HG02763 (cell line): ENCODE data around the gene SETBP1.

Experiments
- ATAC-seq: cut with Tn5 transposase; IDR thresholded peaks from one replicate; pipeline ENCODE4 v1.9.1; 2021; ENCODE audit warnings: mild to moderate bottlenecking, moderate library complexity; ENCODE audit not compliant: unreplicated experiment

The SETBP1 gene

DNA sequence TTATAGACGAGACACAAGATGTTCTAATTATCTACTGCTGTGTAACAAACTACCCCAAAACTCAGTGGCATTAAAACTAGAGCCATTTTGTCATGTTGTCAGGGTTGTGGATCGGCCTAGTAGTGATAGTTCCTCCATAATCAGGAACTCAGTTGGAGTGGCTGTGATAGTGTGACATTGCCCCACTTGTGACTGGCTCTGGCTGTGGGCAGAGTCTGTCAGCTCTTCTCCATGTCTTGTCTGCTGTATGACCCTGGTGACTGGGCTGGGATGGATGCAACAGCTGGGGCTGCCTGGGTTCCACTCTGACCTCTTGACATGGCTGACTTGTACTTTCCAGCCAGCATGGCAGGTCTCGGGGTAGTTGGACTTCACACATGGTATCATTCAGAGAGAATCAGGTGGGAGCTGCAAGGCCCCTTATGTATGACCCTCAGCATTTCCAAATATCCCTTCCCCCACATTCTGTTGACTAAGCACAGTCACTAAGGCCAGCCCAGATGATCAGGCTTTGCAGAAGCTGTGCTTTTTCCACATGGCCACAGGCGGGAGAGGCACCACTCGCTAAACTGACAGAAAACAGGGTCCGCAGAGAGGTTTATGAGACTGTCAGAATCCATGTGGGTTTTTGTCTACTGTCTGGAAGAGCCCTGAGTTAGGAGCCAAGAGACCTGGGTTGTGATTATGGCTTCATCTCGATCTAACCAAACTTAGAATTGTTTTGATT is 50.3 kb downstream of the SETBP1 start:
- ATAC-seq, result no peak

DNA sequence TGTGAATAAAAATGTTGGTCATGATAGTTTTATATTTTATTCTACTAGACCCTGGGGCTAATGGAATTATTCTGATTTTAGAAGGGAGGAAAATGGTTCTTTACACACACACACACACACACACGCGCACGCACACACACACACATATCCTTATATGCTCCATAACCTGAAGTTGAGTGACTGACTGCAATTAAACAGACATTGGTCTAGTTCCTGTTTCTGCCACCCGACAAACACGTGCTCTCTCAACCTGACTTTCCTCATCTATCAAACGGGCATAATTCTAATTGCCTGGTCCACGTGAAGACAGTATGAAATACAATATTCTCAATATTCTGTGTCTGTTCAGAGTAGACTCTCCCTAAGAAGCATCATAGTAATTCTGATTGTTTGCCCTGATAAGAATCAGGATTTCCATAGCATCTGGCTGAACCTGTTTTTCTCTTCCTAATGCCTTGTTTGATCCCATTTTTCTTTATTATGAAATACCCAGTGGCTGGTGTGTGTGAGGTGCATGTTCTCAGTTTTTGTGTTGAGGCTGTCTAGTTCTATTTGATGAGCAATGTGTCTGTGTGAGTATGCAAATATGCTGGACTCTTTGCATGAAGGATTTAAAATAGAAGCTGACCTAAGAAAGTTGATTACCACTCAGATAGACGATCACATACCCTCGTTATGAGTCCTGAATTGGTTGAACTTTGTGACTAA is 51.0 kb downstream of the SETBP1 start:
- peak; percentile 46 for ATAC-seq

DNA sequence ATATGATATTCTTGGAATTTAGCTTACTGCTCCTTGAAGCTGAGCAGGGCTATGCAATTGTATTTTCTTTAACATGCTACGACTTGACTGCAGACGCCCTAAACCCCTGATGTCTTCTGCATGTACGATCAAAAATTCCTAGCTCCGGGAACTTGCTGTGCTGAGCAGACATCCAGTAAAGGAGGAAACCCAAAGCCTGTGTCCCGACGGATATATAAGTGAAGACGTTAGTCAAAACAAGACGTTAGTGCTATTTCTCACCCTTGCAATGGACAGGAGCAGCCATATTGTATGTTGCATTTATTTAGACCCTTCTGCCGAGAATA is 51.5 kb downstream of the SETBP1 start:
- ATAC-seq, result no peak

DNA sequence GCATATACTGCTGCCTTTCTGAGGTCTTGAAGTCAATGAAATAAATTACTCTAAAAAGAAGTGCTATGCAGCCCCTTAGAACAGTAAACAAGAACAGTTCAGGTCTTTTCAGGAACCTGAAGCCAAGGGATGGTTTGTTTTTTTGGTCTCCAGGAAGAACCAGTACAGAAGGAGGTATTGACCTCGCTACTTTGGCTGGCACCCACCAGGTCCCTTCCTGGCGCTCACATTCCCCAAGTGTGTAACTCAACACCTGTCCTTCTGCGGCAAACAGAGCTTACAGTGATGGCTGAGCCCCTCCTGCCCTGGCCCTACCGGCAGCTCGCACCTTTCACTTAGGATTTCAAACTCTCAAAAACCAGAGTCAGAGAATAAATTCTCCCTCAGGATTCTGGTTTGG is 51.9 kb downstream of the SETBP1 start:
- no peak for ATAC-seq

DNA sequence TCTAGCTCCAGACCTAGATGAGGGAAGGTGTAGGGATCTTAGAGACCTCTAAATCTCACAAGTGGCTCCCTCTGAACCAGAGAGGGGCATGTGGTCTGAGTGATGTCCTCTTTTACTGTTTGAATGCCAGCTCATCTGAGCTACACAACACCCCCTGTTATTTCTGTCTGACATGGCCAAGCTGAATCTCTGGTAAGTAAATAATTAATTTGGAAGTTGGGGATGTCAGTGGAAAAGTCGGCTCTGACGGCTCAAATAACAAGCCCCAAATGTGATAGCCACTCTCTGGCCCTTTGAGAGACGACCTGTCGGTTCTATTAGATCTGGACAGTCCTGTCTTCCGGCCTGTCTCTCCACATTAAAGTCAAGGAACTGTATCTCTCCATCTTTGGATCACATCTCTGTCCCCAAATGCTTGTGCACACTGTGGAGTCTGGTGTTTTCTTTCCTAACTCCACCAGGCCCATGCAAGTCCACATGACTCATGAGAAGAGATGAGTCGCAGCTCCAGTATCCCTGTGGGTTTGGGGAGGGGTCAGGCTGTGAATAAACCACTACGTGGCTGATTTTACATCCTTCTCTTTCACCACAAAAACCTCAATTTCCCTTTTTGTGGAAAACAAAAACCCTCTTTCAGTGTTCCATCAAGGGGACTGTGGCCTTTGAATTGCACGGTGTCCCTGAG is 52.5 kb downstream of the SETBP1 start:
- ATAC-seq, result no peak

DNA sequence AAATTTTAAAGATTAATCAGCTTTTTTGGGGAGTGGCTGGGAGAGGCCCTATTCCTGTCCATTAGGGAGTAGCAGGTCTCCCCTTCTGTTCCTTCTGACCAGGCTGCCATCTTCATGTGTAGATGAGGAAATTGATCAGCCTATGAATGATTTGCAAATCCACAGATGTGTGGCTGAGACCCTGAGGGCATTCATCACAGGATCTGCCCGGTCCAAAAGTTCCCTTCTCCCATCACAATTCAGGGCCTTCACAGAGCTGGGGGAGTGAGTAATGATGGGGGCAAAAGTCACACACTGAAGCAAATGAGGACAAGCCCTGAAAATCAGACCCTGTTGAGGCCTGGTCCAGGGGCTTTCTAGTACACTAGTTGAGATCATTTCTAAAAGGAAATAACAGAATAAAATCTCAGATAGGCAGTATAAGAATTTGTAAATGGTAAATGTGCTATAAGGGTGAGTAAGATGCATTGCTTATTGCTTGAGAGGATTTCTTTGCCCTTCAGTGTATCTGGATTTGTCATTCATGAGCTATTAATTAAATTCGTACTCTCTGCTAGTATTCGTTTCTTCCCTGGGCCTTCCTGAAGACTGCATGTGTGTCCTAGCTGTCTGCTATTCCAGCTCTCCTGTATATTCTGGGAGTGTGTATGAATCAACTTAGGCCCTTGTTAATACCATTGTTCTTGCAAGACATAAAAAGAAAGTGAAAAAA is 53.2 kb downstream of the SETBP1 start:
- no peak for ATAC-seq

DNA sequence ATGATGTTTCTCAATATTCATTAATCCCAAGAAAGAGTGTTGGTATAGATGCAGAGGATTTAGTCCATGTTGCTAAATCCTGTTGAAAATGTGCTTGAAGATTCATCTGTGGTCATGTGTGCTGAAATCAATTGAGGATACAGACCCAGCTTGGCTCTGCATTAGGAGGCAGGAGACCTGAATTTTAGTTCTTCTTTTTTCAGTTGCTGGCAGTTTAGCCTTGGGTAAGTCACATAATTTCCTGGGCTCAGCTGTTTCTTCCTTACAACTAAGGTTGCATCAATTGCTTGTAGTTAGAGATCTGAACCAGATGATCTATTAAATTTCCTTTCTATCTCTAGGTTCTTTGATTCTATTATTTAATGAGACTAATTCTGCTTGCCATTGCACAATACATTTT is 54.4 kb downstream of the SETBP1 start:
- ATAC-seq, result no peak

DNA sequence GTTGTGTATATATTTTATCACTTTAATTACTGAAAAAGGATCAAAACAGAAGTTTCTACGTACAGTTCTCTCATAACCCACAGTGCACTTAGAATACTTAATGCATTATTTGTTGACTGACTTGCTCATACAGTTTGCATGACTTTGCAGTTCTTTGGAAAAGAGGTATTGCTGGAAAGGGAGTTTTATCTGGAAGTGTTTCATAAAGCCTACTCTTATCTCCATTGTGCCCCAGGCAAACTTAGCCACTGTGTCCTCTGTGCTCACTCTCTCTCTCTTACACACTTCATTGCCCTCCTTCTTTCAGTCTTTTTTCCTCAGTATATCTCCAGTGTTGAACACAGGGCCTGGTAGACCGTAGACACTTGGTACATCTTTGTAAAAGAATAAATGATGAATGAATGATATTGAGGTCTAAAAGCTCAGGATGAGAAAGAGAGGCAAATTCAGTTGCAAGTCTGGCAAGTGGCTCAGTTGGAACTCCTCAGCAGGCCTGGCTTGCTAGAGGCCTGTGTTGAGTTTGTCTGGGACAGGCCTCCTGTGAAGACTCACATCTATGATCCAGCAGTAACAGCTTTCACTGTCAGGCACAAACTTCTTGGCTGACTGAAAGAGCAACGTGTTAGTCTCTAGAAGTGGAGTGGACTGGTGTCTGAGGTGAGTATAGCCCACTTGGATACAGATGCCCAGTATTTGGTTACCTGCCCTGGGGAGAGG is 56.1 kb downstream of the SETBP1 start:
- ATAC-seq, result no peak

DNA sequence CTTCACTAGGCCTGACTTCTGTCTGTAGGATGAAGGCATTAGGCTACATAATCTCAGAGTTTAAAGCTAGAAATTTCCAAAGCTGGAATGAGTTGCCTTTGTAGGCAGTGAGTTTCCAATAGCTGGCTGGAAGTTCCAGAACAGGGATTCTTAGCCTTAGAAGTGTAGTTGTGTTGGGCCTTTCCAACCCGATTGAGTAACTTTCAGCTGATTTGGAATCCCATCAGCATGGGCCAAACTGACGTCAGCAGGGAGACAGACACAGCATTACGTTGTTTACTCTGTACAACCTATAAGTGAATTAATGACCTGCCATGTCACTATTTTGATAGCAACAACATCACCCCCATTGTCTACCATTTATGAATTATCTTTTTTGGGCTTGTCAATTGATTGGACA is 56.9 kb downstream of the SETBP1 start:
- no peak for ATAC-seq

DNA sequence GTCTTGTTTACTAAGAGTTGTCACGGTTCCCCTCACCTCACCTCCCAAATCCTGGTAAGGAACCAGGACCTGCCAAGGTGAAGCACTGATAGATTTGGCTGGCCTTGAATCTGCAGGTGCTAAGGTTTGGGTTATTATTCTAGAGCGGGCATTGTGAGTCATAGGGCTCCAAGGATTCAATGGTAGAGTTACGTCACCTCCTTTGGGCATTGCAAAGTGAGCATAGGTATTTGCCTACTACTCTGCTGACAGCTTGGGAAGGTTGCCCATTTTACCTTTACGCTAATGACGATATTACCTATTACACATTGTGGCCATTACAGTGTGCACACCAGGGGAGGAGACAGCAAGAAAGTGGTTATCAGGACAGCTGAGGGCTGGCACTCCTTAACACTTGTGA is 59.3 kb downstream of the SETBP1 start:
- no peak for ATAC-seq

DNA sequence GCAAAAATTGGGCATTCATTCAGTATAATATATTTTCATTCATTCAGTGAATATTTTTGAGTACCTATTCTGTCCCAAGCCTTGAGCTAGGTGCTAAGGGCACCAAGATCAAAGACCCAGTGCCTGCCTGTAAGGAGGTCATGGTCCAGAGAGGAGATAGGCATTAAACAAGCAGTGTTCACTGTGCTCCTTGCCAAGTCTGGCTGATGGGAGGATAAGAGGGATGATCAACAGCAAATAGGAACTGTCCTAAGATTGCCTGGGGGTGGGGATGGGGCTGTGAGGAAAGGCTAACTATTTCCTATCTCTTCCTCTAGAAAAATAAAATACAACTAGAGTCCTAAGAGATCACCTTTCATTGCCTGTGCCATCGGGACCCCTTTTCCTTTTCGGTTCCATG is 60.4 kb downstream of the SETBP1 start:
- ATAC-seq, result no peak

DNA sequence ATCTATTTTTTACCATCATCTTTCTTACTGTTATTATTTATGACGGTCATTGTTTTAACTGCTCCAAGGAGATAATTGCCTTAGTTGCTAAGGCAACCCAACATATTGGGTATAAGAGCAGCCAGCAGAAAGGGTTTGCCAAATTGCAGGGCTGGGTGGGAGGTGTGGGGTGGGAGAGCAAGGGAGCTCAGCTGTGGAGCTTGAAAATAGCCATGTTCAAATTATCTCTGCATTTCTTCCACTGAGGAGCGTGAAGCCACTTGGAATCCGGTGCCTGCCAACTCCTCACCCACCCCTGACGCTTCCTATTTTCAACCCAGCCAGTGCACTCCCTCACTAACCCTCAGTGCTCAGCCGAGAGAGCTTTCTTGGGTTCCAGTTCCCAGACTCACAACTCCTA is 60.8 kb downstream of the SETBP1 start:
- ATAC-seq, result no peak

DNA sequence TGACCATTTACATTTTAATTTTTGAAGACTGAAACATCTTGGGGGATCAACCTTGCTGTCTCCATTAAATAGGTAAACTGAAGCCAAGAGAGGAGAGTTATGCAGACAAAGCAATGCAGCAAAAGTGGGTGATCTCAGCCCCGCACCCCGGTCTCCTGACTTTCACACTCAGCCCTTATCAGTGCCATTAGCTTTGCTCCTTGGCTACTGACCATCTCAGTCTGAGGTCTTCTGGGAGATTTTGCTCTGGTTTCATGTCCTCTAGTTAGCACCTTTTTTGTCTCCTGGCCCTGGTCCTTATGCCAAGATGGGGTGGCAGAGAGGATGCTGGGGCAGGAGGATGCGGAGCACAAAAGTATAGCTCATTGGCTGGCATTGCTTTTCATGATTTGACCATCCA is 61.4 kb downstream of the SETBP1 start:
- no peak for ATAC-seq

DNA sequence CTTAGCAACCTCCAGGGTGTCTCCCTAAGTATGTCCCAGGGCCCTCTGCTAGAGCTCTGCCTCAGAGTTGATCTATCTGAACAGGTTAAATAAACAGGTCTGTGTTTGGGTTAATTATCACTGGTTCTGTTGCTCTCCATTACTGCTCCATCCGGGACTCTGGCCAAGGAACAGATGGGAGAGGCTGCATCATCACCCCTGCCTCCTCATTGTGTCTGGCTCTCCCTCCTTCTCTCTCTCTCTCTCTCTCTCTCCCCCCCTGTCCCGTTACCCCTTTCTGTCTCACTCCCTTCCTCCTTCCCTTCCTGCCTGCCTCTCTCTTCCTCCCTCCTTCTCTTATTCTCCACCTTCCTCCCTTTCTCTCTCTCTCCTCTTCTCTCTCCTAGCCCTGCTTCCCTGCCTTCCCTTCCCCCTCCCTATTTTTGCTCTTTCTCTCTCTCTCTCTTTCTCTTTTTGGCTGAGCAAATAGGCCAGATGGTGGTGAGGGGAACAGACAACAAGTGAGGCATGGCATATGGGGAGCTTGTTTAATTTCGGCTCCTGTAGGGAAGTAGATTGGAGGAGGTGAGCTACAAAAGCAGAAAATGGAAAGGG is 62.1 kb downstream of the SETBP1 start:
- no peak for ATAC-seq

DNA sequence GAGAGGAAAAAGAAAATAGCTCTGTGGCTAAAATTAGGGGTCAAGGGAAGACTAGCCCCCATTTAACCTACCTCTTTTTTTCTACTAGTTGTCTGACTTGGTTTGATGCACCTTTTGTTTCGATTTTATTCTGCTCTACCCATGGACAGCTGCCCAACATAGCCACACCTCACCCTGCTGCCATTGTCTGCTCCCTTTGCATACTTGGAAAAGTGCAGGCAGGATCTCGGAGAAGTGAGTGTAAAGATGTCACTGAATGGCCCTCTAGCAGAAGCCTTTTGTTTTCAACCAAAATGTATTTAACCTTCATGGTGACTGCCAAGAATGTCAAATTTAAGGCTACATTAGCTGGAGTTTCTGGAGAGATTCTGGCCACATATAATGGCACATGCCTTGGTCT is 62.9 kb downstream of the SETBP1 start:
- ATAC-seq, result no peak

DNA sequence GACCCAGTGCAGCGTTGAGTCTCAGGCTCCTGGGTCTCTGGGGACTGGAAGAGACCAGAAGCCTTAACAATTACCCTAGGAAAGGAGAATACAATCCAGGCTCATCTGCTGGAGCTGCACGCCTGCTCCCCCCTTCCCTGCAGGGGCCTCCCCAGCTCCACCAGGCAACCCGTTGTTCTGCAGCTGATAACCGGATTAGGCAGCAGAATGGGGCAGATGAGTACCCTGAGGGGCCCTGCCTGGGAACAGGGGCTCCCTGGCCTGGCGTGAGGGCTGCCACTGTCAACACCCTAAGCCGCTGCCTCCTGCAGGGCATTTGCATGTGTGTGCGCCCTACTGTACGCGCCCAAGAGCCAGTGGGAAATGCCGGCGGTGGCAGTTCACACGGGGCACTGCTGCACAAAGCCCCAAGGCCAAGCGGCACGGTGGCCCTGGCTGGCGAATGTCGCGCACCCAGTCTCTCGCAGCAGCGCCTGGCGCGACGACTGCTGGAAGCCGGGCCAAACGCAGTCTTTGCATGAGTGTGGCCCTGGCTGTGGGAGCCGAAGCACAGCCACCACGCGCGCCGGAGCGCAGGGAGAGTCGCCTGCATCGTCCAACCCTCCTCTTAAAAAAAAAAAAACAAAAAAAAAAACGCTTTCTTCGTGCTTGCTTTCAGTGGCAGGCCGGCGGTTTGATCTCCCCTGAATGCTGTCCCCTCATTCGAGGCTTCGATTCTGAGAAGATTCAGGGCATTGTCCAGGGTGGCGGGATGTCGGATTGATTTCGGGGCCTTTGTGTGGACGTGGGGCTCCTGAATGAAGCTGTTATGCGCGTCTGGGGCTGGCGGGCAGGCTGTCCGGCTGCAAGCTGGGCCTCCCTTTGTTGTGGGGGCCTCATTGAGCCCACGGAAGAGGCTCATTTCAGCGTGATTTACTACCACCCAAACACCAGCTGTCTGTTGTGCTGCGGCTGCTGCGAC is 63.8 kb downstream of the SETBP1 start:
- ATAC-seq, result no peak

DNA sequence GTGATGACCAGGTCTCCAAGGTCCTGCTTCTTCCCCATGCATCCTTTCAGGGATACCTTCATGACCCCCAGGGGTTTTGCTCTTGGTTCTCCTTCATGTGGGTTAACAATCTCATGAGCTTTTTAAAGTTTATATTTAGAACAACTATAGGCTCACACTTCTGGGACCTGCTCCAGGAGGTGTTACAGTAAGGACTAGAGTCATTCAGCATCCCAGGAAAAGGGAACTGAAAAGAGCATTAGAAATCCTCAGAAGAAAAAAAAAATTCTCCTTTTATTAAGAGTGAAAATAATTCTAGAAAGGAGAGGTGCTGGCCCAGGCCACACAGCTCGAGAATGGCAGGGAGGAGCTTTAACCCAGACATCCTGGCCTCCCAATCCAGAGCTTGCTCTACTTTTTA is 66.5 kb downstream of the SETBP1 start:
- ATAC-seq, result no peak

DNA sequence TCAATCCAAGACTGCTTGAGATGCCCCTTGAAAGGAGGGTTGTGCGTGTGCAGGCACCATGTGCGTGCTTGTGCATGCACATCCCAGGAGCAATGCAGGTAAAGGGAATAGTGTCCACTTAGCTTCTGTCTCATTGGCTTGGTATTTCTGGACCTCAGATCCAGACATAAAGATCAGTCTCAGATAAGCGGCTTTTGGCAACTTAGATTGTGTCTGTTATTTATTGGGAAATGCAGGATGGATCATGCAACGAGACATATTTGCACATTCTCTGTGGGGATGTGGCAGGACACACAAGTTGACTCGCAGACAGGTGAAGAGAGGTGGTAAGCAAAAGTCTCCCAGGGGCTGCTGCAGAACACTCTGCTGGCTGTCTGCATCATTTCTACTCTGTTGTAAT is 67.9 kb downstream of the SETBP1 start:
- ATAC-seq, result no peak

DNA sequence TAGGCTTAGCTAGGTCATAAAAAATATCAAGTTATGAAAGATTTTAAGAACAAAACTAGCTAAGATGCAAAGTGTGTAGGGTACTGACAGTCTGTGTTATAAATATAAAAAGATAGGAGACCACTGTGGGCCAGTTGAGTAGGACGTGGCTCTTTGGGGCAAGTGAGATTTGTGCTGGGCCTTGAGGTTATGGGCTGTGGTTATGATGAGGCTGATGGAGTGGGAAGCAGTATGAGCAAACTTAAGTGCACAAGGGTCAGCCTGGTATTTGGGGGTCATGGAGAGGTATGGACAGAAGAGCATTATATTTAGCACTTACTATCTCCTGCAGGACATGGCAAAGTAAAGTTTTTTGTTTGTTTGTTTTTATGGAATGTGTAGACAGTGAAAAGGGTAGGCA is 70.1 kb downstream of the SETBP1 start:
- ATAC-seq, result no peak

DNA sequence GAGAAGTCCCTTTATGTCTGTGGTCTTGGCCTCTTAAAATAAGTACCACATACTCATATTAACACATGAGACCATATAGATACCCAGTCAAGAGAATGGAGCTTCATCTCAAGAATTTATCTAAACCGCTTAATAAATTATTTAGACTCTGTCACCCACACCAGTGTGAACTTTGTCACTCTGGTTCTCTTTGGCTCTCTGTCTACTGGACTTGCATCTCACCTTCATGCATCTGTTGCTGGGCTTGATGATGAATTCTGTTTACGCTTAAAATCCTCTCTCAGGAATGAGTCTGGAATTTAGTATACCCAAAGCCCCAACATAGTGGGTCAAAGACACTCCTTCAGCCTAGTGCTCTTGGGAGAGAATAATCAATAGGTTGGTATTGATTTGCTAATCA is 73.9 kb downstream of the SETBP1 start:
- ATAC-seq, result no peak
